DND-41 (cell line): ENCODE measurements around the gene SLC22A12.

Experiments used
- ATAC-seq: fragments of 200-7000 bp; cut with Tn5 transposase; 3 replicates; pipeline ENCODE4 v1.9.1; 2021; ENCODE audit warnings: low read depth; ENCODE audit not compliant: insufficient read depth
- DNase-seq: peaks from one replicate; pipeline ENCODE4 v3.0.0-alpha.2; 2020
- H2AFZ ChIP-seq: 2 replicates; pipeline ENCODE4 v1.6.0; 2012; ENCODE audit warnings: low read depth, low read length
- H3K27ac ChIP-seq: 2 replicates; pipeline ENCODE4 v1.5.1; 2012; ENCODE audit warnings: low read length, inconsistent platforms
- H3K27me3 ChIP-seq: fragments of 200-600 bp; sonication (generic); 2 replicates; pipeline ENCODE4 v1.6.0; 2012; ENCODE audit warnings: low read length, mild to moderate bottlenecking, inconsistent platforms; ENCODE audit not compliant: insufficient read depth, poor library complexity
- H3K36me3 ChIP-seq: 2 replicates; pipeline ENCODE4 v1.5.1; 2012; ENCODE audit warnings: low read length, inconsistent platforms; ENCODE audit not compliant: insufficient read depth
- H3K4me1 ChIP-seq: 2 replicates; pipeline ENCODE4 v1.5.1; 2012; ENCODE audit warnings: mild to moderate bottlenecking, low read length; ENCODE audit not compliant: insufficient read depth
- H3K4me2 ChIP-seq: 2 replicates; pipeline ENCODE4 v1.6.0; 2012; ENCODE audit warnings: mild to moderate bottlenecking, moderate library complexity, low read length, inconsistent platforms; ENCODE audit not compliant: insufficient read depth
- H3K4me3 ChIP-seq, 2 experiments: fragments of 200-600 bp in 1 of 2; shearing (Covaris generic) in 1 of 2; 2 replicates each; pipeline ENCODE4 v1.5.1; 2012 to 2016; ENCODE audit warnings: inconsistent platforms in 2 of 2, low read length in 2 of 2, mild to moderate bottlenecking in 2 of 2, low read depth in 1 of 2, moderate library complexity in 1 of 2
- H3K79me2 ChIP-seq: 2 replicates; pipeline ENCODE4 v1.6.0; 2012; ENCODE audit warnings: low read length, inconsistent platforms; ENCODE audit not compliant: insufficient read depth
- H3K9ac ChIP-seq: 2 replicates; pipeline ENCODE4 v1.6.0; 2012; ENCODE audit warnings: low read depth, mild to moderate bottlenecking, inconsistent platforms, low read length, moderate library complexity
- H3K9me3 ChIP-seq: 2 replicates; pipeline ENCODE4 v1.5.1; 2012; ENCODE audit warnings: low read length, moderate library complexity, mild to moderate bottlenecking, inconsistent platforms; ENCODE audit not compliant: insufficient read depth, severe bottlenecking
- H4K20me1 ChIP-seq: 2 replicates; pipeline ENCODE4 v1.6.0; 2012; ENCODE audit warnings: low read length; ENCODE audit not compliant: insufficient read depth
- EZH2 ChIP-seq: IDR thresholded peaks from 3 replicates; pipeline ENCODE4 v1.6.1; 2012; ENCODE audit warnings: borderline replicate concordance, low read depth, mild to moderate bottlenecking, moderate library complexity, low read length, inconsistent platforms; ENCODE audit not compliant: severe bottlenecking
- TF ChIP-seq, protein P1 (sequence below): IDR thresholded peaks from 2 replicates; pipeline ENCODE4 v1.5.1; 2012; ENCODE audit warnings: borderline replicate concordance, low read length, moderate library complexity, mild to moderate bottlenecking; ENCODE audit not compliant: poor library complexity, severe bottlenecking; ENCODE audit errors: extremely low read depth

The SLC22A12 gene

GRCh38 chr11:64605656-64606585, 14.9 kb downstream of the SLC22A12 start:
- H3K4me3 ChIP-seq, result no peak overlapping the region
- TF ChIP-seq, protein P1, sequence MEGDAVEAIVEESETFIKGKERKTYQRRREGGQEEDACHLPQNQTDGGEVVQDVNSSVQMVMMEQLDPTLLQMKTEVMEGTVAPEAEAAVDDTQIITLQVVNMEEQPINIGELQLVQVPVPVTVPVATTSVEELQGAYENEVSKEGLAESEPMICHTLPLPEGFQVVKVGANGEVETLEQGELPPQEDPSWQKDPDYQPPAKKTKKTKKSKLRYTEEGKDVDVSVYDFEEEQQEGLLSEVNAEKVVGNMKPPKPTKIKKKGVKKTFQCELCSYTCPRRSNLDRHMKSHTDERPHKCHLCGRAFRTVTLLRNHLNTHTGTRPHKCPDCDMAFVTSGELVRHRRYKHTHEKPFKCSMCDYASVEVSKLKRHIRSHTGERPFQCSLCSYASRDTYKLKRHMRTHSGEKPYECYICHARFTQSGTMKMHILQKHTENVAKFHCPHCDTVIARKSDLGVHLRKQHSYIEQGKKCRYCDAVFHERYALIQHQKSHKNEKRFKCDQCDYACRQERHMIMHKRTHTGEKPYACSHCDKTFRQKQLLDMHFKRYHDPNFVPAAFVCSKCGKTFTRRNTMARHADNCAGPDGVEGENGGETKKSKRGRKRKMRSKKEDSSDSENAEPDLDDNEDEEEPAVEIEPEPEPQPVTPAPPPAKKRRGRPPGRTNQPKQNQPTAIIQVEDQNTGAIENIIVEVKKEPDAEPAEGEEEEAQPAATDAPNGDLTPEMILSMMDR, result no peak
- TF ChIP-seq EZH2, result no peak
- H4K20me1 ChIP-seq, result no peaks in the 10 kb centered on the region
- H3K27ac ChIP-seq, result no peak overlapping the region
- no peaks in the 10 kb centered on the region for H3K79me2 ChIP-seq
- no peak overlapping the region for H3K4me2 ChIP-seq
- H3K4me1 ChIP-seq, result no peaks in the 10 kb centered on the region
- H3K27me3 ChIP-seq, result no peaks in the 10 kb centered on the region
- no peaks in the 10 kb centered on the region for H3K9me3 ChIP-seq
- H3K9ac ChIP-seq, result no peak overlapping the region
- DNase-seq (no peak), ATAC-seq (no peak)
- H3K36me3 ChIP-seq, result no peaks in the 10 kb centered on the region
- no peak overlapping the region for H2AFZ ChIP-seq

DNA sequence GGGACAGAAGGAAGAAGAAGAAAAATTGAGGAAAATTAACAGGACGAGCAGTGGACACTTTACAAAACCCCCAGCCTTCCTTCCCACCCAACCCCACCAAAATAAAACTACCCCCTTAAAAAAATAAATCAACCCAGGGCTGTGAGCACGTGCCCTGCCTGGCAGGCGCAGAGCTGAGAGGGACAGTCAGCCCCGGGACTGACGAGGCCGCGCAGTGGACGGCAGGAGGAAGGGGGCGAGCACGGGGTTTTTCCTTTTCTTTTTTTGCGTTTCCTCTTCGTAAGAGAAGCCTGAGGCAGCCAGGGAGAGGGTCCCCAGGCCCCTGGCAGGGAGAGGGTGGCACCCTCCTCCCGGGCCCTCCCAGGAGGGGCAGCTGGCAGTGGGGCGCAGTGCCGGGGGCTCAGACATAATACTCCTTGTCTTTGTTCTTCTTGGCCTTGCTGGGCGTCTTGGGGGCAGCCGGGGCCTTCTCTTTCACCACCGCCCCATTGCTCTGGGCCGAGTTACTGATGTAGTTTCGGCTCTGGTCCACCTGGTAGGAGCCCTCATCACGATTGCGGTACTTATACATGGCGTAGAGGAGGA, 15.9 kb downstream of the SLC22A12 start:
- no peak overlapping the region for H3K27ac ChIP-seq
- H3K27me3 ChIP-seq, result no peaks in the 10 kb centered on the region
- H4K20me1 ChIP-seq, result no peaks in the 10 kb centered on the region

GRCh38 chr11:64607381-64607985, 16.5 kb downstream of the SLC22A12 start:
- Histone ChIP-seq H2AFZ (no peak overlapping the region), H3K4me2 (no peak overlapping the region)

More for the DNA sequence above, 15.9 kb downstream of the SLC22A12 start:
- H3K36me3 ChIP-seq, result no peaks in the 10 kb centered on the region
- DNase-seq, result no peak
- H3K9me3 ChIP-seq, result no peaks in the 10 kb centered on the region
- TF ChIP-seq EZH2, result no peak
- TF ChIP-seq, protein P1, result no peak
- no peaks in the 10 kb centered on the region for H3K79me2 ChIP-seq
- no peak overlapping the region for H2AFZ ChIP-seq
- no peak for ATAC-seq
- no peak overlapping the region for H3K9ac ChIP-seq
- no peaks in the 10 kb centered on the region for H3K4me1 ChIP-seq
- H3K4me3 ChIP-seq, result no peak overlapping the region
- H3K4me2 ChIP-seq, result no peak overlapping the region

More at GRCh38 chr11:64607381-64607985, 16.5 kb downstream of the SLC22A12 start:
- Histone ChIP-seq H3K27me3 (no peaks in the 10 kb centered on the region), H3K4me1 (no peaks in the 10 kb centered on the region), H3K9me3 (no peaks in the 10 kb centered on the region), H3K27ac (no peak overlapping the region), H4K20me1 (no peaks in the 10 kb centered on the region), H3K36me3 (no peaks in the 10 kb centered on the region), H3K79me2 (no peaks in the 10 kb centered on the region), H3K9ac (no peak overlapping the region), H3K4me3 (no peak overlapping the region)
- DNase-seq (no peak), ATAC-seq (no peak)
- TF ChIP-seq EZH2, result no peak
- TF ChIP-seq, protein P1, result no peak
